GM19372 (cell line): ENCODE measurements around the gene TBC1D9B.

Experiments
- ATAC-seq: cut with Tn5 transposase; IDR thresholded peaks from one replicate; pipeline ENCODE4 v1.9.1; 2021; ENCODE audit warnings: mild to moderate bottlenecking, low read depth, moderate library complexity; ENCODE audit not compliant: unreplicated experiment

Gene TBC1D9B

GRCh38 chr5:179907556-179908324 lies at the start of gene TBC1D9B:
Gene TBC1D9B, minus strand, starts transcription at chr5:179907897. Its CDS starts 76 bp downstream, at chr5:179907821.
- peak; percentile 90 for ATAC-seq

DNA sequence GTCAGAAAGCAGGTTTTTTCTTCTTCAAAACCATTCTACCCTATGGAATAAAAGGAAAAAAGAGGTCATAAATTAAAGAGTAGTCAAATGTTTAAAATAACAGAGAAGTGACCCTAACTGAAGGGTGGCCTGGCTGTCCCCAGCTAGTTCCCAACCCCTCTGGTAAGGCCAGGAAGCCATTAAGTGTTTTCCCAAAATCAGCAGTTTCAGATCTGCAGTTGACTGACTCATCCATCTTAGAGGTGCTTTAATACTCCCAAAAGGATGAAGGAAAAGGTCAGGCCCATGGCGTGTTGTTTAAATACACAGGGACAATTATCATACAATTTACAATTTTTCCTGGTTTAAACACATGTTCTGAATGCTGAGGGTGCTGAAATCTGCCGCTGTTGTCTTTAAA lies 47.9 kb upstream of the TBC1D9B start:
- no peak for ATAC-seq

DNA sequence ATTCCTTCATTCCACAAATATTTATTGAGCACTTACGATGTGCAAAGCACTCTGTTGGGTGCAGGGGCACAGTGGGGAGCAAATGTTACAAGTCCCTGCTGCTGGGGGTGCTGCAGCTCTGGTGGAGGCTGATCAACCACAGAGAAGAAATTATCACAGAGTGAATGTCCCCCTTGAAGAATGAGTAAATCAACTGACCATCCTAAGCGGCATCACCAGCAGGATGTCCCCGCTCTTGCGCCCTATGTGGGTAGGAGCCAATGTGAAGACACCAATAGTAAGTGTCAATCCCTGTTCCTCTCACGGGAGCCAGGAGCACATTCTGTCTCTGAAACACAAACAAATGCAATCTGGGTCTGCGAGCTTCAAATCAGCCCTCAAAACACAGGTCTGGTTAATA lies 47.4 kb upstream of the TBC1D9B start:
- no peak for ATAC-seq

- no peak for ATAC-seq
Measured at GRCh38 chr5:179954434-179954833, 46.7 kb upstream of the TBC1D9B start.

- no peak for ATAC-seq
Measured at GRCh38 chr5:179953987-179954386, 46.3 kb upstream of the TBC1D9B start.

DNA sequence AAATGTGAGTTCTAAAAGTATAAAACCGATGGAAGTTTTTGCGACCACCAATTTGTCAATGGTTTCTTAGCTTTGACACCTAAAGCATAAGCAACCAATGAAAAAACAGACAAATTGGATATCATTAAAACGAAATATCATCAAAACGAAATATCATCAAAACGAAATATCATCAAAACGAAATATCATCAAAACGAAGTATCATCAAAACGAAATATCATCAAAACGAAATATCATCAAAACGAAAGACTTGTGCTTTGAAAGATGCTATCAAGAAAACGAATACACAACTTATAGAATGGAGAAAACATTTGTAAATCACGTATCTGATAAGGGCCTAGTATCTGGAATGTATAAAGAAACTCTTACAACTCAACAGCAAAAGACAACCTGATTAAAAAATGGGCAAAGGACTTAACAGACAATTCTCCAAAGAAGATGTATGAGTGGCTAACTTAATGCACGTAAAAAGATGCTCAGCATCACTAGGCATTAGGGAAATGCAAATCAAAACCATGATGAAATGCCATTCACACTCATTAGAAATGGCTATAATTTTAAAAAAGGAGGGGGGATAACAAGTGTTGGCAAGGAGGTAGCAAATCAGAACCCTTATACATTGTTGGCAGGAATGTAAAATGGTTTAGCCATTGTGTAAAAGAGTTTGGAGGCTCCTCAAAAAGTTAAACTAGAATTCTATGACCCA lies 29.4 kb upstream of the TBC1D9B start:
- ATAC-seq = no peak

GRCh38 chr5:179930788-179931473 lies 23.2 kb upstream of the TBC1D9B start:
- no peak for ATAC-seq

DNA sequence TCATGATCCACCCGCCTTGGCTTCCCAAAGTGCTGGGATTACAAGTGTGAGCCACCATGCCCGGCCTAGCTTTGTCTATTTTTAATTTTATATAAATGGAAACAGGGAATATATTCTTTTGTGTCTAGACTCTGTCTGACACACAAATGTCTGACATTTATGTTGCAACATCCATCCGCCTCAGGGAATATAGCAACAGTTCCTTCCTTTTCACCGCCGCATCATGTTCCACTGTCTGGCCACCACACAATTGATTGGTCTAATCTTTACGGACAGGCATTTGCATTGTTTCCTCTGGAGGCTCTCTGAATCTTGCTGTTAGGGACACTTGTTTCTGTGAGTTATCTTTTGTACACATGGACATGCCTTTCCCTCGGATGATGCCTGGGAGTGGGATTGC lies 20.1 kb upstream of the TBC1D9B start:
- no peak for ATAC-seq

DNA sequence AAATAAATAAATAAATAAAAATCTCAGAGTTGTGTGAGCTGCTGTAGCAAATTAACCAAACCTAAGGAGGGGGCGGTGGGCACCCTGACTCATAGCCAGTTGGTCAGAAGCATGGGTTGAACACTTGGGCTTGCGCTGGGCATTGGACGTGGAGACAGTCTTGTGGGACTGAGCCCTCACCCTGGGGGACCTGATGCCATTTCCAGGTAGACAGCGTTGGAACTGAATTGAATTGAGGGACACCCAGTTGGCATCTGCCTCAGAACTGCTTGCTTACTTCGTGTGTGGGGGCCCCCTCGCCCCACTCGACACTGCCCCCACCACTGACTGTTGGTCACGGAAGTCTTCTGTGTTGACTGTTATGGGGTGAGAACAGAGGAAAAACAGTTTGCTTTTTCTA lies 19.0 kb upstream of the TBC1D9B start:
- ATAC-seq = no peak

DNA sequence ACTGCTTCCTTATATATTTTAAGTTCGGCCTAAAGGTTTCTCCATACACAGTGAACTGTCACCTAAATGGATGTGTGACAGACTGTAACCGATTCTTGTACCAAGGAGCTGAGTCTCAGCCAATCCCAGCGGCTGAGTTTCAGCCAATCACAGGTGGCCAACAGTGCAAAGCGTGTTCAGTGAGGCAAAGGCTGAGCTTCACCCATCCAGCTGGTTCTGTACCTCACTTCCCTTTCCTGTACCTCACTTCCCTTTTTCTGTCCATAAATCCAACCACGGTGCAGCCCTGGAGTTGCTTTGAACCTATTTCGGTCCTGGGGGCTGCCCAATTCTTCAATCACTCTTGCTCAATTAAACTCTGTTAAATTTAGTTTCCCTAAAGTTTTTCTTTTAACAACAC lies 15.7 kb upstream of the TBC1D9B start:
- ATAC-seq = no peak

DNA sequence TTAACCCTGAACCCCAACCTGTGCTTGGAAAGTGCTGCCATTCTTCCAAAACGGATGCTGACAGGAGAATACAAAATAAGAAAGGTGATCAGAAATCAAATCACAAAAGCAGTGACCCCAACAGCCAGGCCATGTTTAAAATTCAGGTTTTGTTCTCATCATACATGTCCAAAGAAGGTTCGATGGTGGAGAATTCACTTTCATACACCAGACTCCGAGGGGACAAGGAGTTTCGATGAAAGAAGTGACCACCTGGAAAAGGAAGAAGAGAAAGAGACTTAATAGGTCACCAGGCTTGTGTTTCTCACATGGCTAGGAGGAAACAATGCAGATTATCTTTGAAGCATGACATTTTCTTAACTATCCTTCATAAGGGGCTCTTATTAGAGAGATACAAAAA lies 12.5 kb upstream of the TBC1D9B start:
- ATAC-seq = no peak

GRCh38 chr5:179919487-179920060 lies 11.9 kb upstream of the TBC1D9B start:
- ATAC-seq = no peak

DNA sequence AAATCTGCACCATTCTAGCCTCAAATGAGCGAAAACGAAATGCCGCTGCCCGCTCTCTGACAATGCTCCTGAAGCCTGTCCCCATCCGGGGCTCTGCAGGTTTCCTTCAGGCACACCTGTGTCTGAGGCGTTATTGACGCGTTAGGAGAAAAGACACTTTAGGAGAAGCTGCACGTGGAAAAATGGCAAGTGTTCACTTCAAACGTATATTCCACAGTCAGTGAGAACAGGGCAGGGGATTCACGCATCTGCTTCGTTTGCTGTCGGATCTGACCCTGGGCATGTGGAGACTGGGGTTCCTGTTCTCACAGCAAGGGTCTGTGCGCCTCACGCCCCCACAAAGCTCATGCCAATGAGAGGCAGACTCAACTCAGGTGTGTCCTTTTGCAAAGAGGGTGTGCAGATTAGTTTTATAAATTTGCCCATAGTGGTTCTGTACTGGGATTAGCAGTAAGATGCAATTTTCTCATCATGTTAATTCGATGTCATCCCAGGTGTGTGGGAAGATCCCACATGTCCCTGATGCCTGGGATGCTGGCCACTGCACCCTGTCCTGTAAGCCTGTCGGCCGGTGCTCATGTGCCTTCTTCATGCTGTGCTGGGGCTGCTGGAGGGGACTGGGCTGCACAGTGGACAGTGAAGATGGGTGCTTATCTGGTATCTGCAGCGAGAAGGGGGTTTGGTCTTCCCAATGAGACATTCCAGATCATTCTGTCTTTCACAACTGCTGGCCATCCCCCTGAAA lies 11.2 kb upstream of the TBC1D9B start:
- no peak for ATAC-seq

- no peak for ATAC-seq
Measured at GRCh38 chr5:179916523-179916922, 8.8 kb upstream of the TBC1D9B start.

- no peak for ATAC-seq
Measured at GRCh38 chr5:179915406-179915935, 7.8 kb upstream of the TBC1D9B start.

DNA sequence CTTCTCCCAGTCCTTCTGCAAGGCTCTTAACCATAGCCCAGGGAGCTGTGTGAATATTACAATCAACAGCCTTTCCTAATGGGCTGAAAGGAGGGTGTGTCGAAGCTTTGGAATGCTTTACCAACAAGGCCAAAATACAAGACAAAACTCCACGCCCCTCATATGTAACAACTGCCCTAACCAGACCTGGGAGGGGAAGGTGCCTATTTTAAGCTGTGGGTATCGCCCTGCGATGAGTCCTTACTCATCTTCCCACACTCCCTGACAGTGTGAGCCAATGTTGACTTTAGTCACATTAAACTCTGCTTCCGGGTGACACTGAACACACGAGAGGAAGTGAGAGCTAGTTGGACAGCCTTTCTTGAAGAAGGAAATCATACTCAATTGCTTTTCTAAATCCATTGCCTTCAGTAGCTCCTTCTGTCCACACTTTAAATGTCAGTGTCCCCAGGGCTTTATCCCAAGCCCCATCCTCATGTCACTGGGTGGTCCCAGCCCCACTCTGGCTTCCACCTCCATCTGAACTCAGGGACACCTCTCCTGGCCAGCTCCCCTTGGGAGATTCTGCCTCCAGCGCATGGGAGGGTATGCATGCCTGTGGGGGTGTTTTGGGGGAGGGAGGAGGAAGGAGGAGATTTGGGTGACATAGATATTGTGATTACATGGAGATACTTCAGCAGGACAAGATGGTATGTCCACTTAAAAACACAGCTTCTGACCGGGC lies 6.5 kb upstream of the TBC1D9B start:
- no peak for ATAC-seq

- ATAC-seq = no peak
Measured at GRCh38 chr5:179913461-179913860, 5.8 kb upstream of the TBC1D9B start.

DNA sequence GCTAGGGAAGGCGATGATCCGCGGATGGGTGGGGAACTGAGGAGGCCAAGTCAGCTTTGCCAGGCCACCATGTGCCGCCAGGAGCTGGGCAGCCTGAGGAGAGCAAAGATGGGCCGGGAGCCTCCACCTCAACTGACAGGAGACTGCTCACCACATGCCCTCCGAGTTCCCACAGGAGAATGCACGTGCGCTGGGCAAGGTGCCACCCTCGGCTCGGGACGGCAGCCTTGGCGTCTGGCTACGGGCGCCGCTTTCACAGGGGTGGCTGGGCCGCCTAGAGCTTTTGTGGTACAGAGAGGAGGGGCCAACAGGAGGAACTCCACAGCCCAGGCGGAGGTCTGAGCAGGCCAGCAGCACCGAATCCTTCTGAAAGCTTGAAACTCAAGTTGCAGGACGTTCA lies 5.3 kb upstream of the TBC1D9B start:
- ATAC-seq = no peak

DNA sequence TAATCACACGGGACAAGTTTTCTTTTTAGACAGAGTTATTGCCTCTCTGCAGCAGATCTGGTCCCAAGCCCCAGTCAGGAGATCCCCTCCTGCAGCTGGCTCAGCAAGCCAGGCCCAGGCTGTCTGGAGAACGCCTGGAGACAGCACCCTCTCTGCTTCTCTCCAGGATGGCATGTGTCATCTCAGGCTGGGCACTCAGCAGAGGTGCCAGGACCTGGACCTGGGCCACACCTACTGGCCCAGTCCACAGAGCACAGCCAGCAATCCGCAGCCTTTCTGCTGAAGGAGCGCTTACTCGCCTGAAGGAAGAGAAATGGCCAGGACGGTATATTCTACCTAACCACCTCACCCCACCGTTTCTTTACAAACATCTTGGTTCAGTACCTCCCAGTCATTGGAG lies 4.7 kb upstream of the TBC1D9B start:
- ATAC-seq = no peak

DNA sequence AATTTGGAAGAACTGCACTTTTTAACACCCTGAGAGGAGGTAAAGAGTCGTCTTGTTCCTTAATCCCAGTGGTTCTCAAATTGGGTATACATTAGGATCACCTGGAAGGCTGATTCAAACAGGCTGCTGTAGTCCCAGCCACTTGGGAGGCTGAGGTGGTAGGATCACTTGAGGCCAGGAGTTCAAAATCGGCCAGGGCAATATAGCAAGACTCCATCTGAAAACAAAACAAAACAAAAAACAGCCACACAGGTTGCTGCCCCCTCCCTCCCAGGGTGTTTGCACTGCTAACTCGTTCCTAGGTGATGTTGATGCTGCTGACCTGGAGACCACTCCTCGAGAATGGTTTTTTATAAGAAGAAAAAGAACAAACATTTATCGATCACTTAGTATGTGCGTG lies 1.5 kb upstream of the TBC1D9B start:
- no peak for ATAC-seq
